DMS153 treated with DMSO at 0.1 percent for 48 hours (cell line): Measurements from ENCODE around the gene RILPL1.
"Not testable (repeated sequence)": the region's sequence is repeated elsewhere in the genome, so short reads cannot be mapped to it uniquely, and the experiment has no call there.

Experiments used
- DNase-seq: peaks from one replicate; lab custom pipeline; 2025; ENCODE audit not compliant: unreplicated experiment; lab: John Stamatoyannopoulos, UW

Gene RILPL1

DNA sequence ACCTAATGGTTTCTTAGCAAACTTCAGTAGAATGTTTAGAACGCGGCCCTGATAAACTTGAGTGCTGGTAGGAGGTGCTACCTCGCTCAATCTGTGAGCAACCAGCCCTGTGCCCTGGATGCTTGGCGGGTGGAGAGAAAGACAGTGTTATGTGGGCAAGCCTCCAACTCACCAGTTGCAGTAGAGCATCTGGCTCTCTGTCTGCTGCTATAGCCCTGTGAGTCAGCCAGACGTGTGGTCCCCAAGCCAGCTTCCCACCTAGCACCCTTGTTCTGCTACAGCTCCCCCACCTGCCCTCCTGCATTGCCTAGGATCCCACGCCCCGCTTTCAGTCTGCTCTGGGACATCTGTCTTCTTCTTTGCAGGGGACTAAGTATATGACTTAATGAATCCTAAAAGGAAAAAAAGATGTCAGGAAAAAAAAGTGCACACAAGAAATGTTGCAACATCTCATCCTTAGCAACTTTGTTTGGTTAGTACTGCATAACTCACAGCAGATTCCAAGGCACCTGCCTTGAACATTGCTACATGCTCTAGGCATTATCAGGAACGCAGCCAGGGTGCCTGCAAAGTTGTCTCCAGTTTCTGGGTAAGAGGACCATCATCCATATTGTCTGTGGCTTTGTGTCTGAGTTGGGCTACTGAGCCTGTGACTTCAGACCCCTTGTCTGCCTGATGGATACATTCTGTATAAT is 62.0 kb downstream of the RILPL1 start:
- no peak for DNase-seq

DNA sequence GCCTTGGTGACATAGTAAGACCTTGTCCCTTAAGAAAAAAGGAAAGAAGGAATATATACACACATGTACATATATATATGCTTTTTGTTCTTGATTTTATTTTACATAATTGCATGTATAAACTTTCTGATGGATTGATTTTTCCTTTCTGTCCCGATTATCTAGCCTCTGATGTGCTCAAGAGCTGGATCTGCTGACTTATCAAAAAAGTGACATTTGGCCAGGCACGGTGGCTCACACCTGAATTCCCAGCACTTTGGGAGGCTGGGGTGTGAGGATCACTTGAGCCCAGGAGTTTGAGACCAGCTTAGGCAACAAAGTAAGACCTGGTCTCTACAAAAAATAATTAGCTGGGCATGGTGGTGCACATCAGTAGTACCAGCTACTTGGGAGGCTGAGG is 63.5 kb downstream of the RILPL1 start:
- no peak for DNase-seq

- DNase-seq: no peak
These were observed 64.7 kb downstream of the RILPL1 start for GRCh38 chr12:123468786-123469185.

- DNase-seq: no peak
These were observed 68.4 kb downstream of the RILPL1 start for GRCh38 chr12:123465084-123465483.

DNA sequence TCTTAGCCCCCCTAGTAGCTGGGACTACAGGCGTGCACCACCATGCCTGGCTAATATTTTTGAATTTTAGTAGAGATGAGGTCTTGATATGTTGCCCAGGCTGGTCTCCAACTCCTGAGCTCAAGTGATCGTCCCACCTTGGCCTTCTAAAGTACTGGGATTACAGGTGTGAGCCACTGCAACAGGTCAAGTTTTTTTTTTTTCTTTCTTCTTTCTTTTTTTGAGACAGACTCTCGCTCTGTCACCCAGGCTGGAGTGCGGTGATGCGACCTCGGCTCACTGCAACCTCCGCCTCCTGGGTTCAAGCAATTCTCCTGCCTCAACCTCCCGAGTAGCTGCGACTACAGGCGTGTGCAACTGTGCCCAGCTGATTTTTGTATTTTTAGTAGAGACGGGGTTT is 70.3 kb downstream of the RILPL1 start:
- not testable (repeated sequence) for DNase-seq

DNA sequence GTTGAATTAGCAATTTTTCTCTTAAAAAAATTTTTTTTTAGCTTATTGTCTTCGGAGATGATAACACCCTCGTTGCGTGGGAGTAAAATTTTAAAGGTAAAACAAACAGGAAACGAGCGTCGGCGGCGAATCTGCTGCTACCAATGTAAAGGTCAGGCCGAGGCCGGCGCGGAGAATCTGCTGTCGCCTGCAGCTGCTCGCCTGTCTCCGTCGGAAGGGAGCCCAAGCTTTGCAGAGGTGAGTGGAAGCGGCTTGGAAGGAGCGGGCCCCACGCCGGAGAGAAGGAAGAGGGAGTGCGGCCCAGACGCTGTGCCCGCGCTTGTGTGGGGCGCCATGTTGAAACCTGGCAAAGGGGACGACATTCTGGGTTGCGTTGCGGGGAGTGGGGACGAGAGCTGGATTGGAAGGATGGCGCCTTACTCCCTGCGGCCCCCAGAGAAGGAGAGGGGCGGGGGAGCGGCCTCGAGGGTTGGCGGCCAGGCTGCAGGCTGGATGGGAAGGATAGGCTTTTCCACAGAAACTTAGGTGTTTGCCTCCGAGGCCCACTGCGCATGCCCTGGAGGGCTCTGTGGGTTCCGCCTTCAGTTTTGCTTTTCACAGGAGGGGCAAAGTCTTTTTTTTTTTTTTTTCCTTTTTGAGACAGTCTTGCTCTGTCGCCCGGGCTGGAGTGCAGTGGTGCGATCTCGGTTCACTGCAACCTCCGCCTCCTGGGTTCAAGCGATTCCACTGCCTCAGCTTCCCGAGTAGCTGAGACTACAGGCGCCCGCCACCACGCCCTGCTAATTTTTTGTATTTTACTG is 75.3 kb downstream of the RILPL1 start, which contains the start of gene SNRNP35:
Gene SNRNP35, plus strand, starts transcription at position 160 of the 800 bp plus-strand sequence. CDS start 7,402 bp downstream, outside the sequence.
- DNase-seq: peak; percentile 47

DNA sequence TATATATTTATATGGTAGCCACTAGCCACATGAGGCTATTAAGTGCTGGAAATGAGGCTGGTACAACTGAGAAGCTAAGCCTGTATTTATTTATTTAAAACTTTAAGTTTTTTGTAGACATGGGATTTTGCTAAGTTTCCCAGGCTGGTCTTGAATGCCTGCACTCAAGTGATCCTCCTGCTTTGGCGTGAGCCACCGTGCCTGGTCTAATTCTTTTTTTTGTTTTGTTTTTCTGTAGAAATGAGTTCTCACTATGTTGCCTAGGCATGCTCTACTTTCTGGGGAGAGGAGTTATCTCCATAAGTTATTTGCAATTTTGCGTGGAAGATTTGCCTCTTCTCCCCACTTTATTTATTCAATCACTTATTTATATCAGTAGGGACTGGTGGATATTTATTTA is 80.4 kb downstream of the RILPL1 start:
- no peak for DNase-seq

DNA sequence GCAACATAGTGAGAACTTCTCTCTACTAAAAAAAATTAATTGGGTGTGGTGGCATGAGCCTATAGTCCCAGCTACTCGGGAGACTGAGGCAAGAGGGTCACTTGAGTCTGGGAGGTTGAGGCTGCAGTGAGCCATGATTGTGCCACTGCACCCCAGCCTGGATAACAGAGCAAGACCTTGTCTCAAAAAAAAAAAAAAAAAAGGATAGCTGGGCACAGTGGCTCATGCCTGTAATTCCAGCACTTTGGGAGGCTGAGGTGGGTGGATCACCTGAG is 81.3 kb downstream of the RILPL1 start:
- not testable (repeated sequence) for DNase-seq

DNA sequence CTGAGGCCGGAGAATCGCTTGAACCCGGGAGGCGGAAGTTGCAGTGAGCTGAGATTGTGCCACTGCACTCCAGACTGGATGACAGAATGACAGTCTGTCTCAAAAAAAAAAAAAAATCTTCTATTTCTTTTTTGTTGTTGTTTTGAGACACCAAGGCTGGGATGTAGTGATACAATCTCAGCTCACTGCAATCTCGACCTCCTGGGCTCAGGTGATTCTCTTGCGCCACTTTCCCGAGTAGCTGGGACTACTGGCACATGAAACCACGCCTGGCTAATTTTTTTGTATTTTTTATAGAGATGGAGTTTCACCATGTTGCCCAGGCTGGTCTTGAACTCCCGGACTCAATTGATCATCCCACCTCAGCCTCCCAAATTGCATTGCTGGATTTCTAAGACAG is 82.9 kb downstream of the RILPL1 start:
- no peak for DNase-seq

GRCh38 chr12:123449856-123450255 is 83.7 kb downstream of the RILPL1 start:
- no peak for DNase-seq

DNA sequence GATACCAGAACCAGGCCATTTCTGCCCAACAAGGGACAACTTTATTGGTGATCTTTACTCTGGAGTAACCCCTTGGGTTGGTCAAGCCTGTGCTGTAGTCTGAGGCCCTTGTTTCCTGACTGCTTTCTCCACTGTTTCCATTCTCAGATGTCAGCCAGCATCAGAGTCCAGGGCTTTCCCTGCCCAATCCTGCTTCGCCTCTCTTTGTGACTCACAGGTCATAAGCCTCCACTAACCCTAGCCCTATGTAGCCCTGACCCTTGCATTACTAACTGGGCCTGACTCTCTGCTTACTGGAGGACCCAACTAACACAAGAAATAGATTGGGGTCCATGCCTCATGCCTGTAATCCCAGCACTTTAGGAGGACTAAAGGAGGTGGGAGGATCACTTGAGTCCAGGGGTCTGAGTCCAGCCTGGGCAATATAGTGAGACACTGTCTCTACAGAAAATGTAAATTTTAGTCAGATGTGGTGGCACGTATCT is 84.2 kb downstream of the RILPL1 start:
- DNase-seq: no peak

DNA sequence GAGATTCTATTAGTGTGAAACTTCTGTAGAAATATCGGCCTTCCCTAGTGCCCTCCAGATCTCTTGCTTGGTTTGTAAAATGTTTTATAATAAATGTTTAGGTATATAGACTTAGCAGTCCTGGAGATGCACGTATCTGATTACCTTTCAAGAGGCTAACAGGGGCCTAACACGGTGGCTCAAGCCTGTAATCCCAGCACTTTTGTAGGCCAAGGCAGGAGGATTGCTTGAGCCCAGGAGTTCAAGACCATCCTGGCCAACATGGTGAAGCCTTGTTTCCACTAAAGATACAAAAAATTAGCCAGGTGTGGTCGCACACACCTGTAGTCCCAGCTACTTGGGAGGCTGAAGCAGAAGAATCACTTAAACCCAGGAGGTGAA is 87.2 kb downstream of the RILPL1 start:
- DNase-seq: no peak

DNA sequence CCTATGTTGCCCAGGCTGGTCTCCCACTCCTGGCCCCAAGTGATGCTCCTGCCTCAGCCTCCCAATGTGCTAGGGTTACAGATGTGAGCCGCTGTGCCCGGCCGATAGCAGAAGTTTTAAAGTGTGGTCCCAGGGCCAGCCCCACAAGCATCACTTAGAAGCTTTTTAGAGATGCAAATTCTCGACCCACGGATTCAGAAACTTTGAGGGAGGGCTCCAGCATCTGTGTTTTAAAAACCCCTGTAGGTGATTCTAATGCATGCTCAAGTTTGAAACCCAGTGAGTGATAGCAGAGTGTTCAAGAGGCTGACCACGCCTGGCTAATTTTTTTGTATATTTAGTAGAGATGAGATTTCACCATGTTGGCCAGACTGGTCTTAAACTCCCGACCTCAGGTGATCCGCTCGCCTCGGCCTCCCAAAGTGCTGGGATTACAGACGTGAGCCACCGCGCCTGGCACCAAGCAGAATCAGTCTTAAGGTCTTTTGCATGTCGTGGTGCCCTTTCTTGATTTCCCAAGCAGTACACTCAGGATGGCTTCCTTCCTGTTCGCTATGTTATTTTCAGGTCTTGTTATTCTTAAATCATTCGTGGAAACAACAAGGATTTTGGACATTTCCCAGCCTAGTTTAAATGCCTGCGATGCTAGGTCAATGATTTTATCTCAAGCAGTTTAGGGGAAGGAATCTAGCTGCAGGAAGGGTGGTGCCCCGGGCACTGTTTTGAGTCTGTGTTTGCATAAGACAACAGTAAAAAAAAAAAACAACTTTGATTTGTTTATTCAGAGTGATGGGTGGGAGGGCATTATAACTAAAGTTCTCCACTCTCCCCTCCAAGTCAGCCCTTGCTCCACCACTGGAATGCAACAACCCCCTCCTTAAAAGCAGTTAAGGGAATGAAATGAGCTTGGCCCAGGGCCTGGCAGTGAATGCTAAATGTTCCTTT is 87.9 kb downstream of the RILPL1 start:
- DNase-seq: no peak

GRCh38 chr12:123444092-123445026 is 89.2 kb downstream of the RILPL1 start:
- DNase-seq: no peak

- DNase-seq: no peak
These were observed 90.7 kb downstream of the RILPL1 start for GRCh38 chr12:123442774-123443173.

- DNase-seq: no peak
These were observed 91.9 kb downstream of the RILPL1 start for GRCh38 chr12:123441523-123442164.

GRCh38 chr12:123436017-123436964 is 97.2 kb downstream of the RILPL1 start, which contains the start of gene RILPL2:
Gene RILPL2 (minus strand): TSS chr12:123436684. CDS start chr12:123436420, 264 bp downstream.
- DNase-seq: peak; percentile 5

- no peak for DNase-seq
These were observed 97.9 kb downstream of the RILPL1 start for GRCh38 chr12:123435636-123436016.

- DNase-seq: no peak
These were observed 99.9 kb downstream of the RILPL1 start for GRCh38 chr12:123433615-123434014.
